HG02840 (cell line): ENCODE data around the gene VEGFC.

Source experiments
- ATAC-seq: cut with Tn5 transposase; IDR thresholded peaks from one replicate; pipeline ENCODE4 v1.9.1; 2021; ENCODE audit warnings: mild to moderate bottlenecking, moderate library complexity, moderate number of reproducible peaks; ENCODE audit not compliant: unreplicated experiment, low FRiP score

The VEGFC gene

DNA sequence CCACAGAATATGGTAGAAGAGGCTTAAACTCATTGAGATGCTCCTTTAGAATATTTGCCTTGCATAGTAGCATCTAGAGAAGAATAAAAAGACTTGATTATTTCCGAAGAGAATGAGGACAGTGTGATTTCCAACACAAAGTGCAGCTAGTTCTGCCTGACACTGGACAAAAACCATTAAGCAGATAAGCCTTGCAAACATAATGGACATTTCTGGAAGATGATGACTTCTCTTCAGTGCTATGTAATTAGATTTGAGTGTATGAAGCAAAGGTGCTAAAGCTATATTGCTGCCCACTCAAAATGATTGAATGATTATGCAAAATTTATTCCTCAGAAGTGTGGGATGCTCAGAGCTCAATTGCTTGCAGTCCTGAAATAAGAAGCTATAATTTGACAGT, 156.4 kb downstream of the VEGFC start:
- no peak for ATAC-seq

DNA sequence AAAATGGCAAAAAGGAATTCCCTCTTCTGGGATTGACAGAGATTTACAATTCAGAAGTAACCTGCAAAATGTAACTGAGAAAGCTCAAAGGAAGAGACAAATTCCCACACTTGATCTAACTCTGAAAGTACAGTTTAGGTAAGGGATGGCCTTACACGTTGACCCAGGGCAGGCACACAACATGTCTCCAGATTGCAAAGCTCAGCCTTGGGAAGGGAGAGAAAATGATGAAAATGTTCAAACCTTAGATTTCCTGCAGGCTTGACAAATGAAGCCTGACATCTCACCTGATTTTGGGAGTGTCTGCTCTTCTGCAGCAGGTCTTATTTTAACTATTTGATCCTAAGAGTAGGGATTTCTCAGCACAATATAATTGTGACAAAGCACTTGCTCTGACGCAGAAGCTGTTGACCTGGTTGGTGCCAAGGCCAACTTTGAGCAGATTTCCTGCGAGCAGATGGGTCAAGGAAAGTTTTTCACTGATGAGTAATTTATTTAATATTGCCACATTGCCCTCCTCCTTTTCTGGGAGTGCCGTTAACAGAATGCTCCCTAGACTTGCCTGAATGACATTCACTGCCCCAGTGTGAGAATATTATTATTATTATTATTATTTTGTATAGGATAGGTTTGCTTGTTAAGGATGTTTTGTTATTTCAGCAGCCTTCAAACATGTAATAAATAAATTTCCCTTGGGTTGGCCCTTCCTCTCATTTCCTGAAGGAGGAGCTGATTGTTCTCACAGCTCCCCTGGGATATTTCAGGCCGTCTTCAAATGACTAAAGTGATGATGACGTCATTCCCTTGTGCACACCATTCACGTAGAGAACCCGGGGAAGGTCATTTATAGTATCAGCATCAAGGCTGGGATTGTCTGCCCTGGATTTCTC, 157.1 kb downstream of the VEGFC start:
- ATAC-seq, result no peak
